ENCODE measurements around the gene KIAA0232.

KIAA0232 gene

DNA sequence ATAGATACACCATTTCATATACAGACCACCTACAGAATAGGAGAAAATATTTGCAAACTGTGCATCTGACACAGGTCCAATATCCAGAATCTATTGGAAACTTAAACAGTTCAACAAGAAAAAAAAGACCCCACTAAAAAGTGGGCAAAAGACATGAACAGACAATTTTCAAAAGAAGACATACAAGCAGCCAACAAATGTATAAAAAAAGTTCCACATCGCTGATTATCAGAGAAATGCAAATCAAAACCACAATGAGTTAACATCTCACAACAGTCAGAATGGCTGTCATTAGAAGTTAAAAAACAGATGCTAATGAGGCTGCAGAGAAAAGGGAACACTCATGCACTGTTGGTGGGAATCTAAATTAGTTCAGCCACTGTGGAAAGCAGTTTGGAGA is 36.8 kb downstream of the KIAA0232 start:
- no peak for DNase-seq (ENCODE audit: low read depth, low spot score)
- TF ChIP-seq, protein P1, sequence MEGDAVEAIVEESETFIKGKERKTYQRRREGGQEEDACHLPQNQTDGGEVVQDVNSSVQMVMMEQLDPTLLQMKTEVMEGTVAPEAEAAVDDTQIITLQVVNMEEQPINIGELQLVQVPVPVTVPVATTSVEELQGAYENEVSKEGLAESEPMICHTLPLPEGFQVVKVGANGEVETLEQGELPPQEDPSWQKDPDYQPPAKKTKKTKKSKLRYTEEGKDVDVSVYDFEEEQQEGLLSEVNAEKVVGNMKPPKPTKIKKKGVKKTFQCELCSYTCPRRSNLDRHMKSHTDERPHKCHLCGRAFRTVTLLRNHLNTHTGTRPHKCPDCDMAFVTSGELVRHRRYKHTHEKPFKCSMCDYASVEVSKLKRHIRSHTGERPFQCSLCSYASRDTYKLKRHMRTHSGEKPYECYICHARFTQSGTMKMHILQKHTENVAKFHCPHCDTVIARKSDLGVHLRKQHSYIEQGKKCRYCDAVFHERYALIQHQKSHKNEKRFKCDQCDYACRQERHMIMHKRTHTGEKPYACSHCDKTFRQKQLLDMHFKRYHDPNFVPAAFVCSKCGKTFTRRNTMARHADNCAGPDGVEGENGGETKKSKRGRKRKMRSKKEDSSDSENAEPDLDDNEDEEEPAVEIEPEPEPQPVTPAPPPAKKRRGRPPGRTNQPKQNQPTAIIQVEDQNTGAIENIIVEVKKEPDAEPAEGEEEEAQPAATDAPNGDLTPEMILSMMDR (IDR thresholded peaks at IDR 0.05; ENCODE audit: low read depth, low read length): no peak
- in situ Hi-C loops (cut with HindIII; ENCODE audit: low sequenced_read_pairs): no loop called here
- H3K4me3 ChIP-seq (ENCODE audit: low read depth, low read length): no peak overlapping the region

DNA sequence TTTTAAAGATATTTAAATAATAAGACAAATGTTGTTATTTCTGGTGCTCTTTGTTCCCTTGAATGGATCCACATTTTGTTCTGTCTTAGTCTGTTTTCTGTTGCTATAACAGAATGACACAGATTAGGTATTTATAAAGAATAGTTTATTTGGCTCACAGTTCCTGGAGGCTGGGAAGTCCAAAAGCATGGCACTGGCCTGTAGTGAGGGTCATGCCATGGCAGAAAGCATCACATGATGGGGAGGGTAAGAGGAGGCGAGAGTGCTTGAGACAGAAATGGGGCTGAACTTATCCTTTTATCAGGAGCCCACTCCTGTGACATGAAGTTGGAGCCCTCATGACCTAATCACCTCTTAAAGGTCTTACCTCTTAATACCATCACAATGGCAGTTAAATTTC is 38.2 kb downstream of the KIAA0232 start:
- no peak for DNase-seq (ENCODE audit: low read depth, low spot score)
- TF ChIP-seq, protein P1 (IDR thresholded peaks at IDR 0.05; ENCODE audit: low read depth, low read length): no peak
- in situ Hi-C loops (cut with HindIII; ENCODE audit: low sequenced_read_pairs): no loop called here
- H3K4me3 ChIP-seq (ENCODE audit: low read depth, low read length): no peak overlapping the region

DNA sequence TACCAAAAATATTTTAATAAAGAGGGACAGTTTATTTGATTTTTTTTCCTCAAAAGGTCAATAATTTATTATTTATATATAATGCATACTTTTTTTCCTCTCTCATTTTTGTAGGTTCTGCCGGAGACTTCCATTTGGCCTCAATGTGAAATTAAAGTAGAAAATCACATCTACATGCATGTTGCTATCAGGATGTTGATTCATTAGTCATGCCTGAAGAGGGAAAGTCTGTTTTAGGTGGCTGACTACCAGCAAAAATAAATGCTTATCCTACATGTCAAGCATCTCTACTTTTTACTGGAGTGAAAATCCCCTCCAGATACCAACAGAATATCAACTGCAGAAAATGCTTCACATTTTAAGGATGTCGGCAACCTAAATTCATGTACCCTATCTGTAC is 41.5 kb downstream of the KIAA0232 start:
- DNase-seq (ENCODE audit: low read depth, low spot score): peak; percentile 10
- no peak overlapping the region for H3K4me3 ChIP-seq (ENCODE audit: low read depth, low read length)
- in situ Hi-C loops (cut with HindIII; ENCODE audit: low sequenced_read_pairs): no loop called here
- TF ChIP-seq, protein P1 (IDR thresholded peaks at IDR 0.05; ENCODE audit: low read depth, low read length): no peak

DNA sequence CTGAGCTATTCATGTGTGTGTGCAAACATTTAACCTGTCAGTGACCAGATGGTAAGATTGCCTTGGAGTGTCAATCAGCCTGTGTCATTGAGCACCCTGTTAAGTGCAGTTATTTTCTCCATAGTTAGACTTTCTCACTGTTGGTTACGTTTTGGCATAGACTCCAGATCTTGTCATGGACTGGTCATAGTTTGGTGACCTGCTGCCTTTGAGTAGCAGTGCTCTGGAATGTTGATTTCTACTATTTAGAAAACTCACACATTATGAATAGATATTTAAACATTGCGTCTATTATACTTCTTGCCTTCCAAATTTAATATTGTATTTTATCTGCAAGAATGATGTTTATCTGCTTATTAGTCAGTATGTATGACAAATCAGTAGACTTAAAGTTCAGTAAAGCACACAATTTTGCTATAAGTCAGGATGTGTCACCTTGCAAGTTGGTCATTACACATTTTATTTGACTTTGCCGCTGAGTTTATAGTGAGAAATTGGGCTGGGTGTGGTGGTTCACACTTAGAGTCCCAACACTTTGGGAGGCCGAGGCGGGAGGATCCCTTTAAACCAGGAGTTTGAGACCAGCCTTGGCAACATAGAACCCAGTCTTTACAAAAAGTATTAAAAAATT is 42.4 kb downstream of the KIAA0232 start:
- TF ChIP-seq, protein P1 (IDR thresholded peaks at IDR 0.05; ENCODE audit: low read depth, low read length): no peak
- DNase-seq (ENCODE audit: low read depth, low spot score): no peak
- in situ Hi-C loops (cut with HindIII; ENCODE audit: low sequenced_read_pairs): no loop called here
- no peak overlapping the region for H3K4me3 ChIP-seq (ENCODE audit: low read depth, low read length)

DNA sequence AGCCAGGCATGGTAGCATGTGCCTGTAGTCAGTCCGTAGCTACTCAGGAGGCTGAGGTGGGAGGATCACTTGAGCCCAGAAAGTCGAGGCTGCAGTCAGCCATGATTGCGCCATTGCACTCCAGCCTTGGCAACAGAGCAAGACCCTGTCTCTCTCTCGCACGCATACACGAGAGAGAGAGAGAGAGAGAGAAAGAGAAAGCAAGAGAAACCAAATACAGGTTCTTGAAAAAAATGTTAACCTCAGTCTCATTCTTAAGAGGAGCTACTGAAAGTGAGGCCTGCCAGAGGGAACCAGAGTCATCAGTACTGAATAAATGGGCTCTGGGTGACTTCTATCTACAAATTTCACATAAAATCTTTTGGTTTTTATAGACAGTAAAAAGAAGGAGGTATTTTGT is 42.9 kb downstream of the KIAA0232 start:
- DNase-seq (ENCODE audit: low read depth, low spot score): no peak
- TF ChIP-seq, protein P1 (IDR thresholded peaks at IDR 0.05; ENCODE audit: low read depth, low read length): no peak
- in situ Hi-C loops (cut with HindIII; ENCODE audit: low sequenced_read_pairs): no loop called here
- no peak overlapping the region for H3K4me3 ChIP-seq (ENCODE audit: low read depth, low read length)

DNA sequence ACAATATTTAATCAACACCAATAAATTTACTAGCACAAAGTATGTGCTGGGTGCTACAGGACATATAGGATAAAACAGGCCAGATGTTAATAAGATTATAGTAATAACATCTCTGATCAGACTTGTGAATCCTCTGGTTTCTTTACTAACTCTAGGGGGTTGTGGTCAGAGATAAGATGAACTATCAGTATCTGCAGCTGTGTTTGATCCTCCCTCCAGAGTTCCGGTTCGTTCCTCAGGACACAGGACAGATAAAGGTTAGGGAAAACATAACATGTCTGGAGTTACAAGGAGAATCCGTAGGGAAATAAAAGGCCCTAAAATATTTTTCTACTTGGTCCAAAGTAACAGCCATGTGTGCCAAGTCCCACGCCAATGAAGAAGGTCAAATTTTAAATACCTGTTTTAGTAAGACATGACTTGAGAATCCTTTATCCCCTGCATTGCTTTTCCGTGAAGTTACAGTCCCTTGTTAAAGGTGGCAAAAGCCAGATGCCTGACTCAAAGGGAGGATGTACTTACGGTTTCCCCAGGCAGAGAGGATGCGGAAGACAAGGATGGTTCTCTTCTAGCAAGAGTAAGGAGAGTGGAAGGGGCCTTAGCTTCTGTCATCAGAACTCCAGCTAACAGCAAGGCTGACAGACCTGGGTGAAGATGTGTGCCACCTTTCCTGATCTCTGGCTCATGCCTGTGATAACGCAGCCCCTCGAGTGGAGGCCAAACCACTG is 44.4 kb downstream of the KIAA0232 start:
- TF ChIP-seq, protein P1 (IDR thresholded peaks at IDR 0.05; ENCODE audit: low read depth, low read length): no peak
- H3K4me3 ChIP-seq (ENCODE audit: low read depth, low read length): no peak overlapping the region
- in situ Hi-C loops (cut with HindIII; ENCODE audit: low sequenced_read_pairs): no loop called here
- DNase-seq (ENCODE audit: low read depth, low spot score): no peak

Measured in astrocyte of the spinal cord (primary cell).